OCI-LY1 (cell line): ENCODE data around the gene PPP2CA.
"Not testable (repeated sequence)": the region's sequence is repeated elsewhere in the genome, so short reads cannot be mapped to it uniquely, and the experiment has no call there.

Experiments used
- H2AFZ ChIP-seq: fragments of 200-600 bp; sonication (generic), shearing (Covaris generic); 2 replicates; pipeline ENCODE4 v1.6.0; 2014; ENCODE audit warnings: antibody characterized with exemption, mild to moderate bottlenecking, low read length
- H3F3A ChIP-seq: fragments of 200-600 bp; sonication (generic), shearing (Covaris generic); 2 replicates; pipeline ENCODE4 v1.6.0; 2014; ENCODE audit warnings: mild to moderate bottlenecking, antibody characterized with exemption, low read length, moderate library complexity; ENCODE audit not compliant: insufficient read depth
- H3K27ac ChIP-seq: fragments of 200-600 bp; sonication (generic); 2 replicates; pipeline ENCODE4 v1.5.1; 2014; ENCODE audit warnings: low read length, mixed run types, mild to moderate bottlenecking, low read depth; ENCODE audit not compliant: poor library complexity, severe bottlenecking
- H3K27me3 ChIP-seq: fragments of 200-600 bp; sonication (generic); 2 replicates; pipeline ENCODE4 v1.6.0; 2014; ENCODE audit warnings: antibody characterized with exemption, mild to moderate bottlenecking, low read length, moderate library complexity; ENCODE audit not compliant: insufficient read depth
- H3K36me3 ChIP-seq: fragments of 200-600 bp; sonication (generic); 2 replicates; pipeline ENCODE4 v1.6.1; 2014; ENCODE audit warnings: mild to moderate bottlenecking, antibody characterized with exemption, low read length, moderate library complexity, mixed read lengths; ENCODE audit not compliant: insufficient read depth
- H3K4me1 ChIP-seq: fragments of 200-600 bp; sonication (generic); 2 replicates; pipeline ENCODE4 v1.5.1; 2014; ENCODE audit warnings: mild to moderate bottlenecking, low read length, moderate library complexity; ENCODE audit not compliant: insufficient read depth, severe bottlenecking
- H3K4me2 ChIP-seq: fragments of 200-600 bp; sonication (generic), shearing (Covaris generic); 2 replicates; pipeline ENCODE4 v1.6.1; 2014; ENCODE audit warnings: low read length
- H3K4me3 ChIP-seq: fragments of 200-600 bp; sonication (generic); 2 replicates; pipeline ENCODE4 v1.5.1; 2014; ENCODE audit warnings: low read length, low read depth, mild to moderate bottlenecking, mixed read lengths; ENCODE audit not compliant: poor library complexity, severe bottlenecking
- H3K79me2 ChIP-seq: fragments of 200-600 bp; shearing (Covaris generic); 2 replicates; pipeline ENCODE4 v1.6.1; 2016; ENCODE audit warnings: mixed run types, low read length, mixed read lengths; ENCODE audit not compliant: insufficient read depth
- H3K9ac ChIP-seq: fragments of 200-600 bp; sonication (generic), shearing (Covaris generic); 2 replicates; pipeline ENCODE4 v1.6.1; 2014; ENCODE audit warnings: mild to moderate bottlenecking, low read length, mixed read lengths
- H3K9me2 ChIP-seq: fragments of 200-600 bp; sonication (generic), shearing (Covaris generic); 2 replicates; pipeline ENCODE4 v1.6.1; 2014; ENCODE audit warnings: low read depth, mild to moderate bottlenecking, low read length, mixed read lengths
- H3K9me3 ChIP-seq: fragments of 200-600 bp; shearing (Covaris generic); 2 replicates; pipeline ENCODE4 v1.6.1; 2014; ENCODE audit warnings: low read length, mixed read lengths
- H4K20me1 ChIP-seq: fragments of 200-600 bp; sonication (generic), shearing (Covaris generic); 2 replicates; pipeline ENCODE4 v1.6.0; 2016; ENCODE audit warnings: mild to moderate bottlenecking, low read length; ENCODE audit not compliant: insufficient read depth
- CTCF ChIP-seq: fragments of 200-600 bp; sonication (generic), shearing (Covaris generic); IDR thresholded peaks from 2 replicates; pipeline ENCODE4 v1.5.1; 2017; ENCODE audit warnings: mild to moderate bottlenecking, antibody characterized with exemption, low read length, moderate library complexity, mixed read lengths
- EZH2 ChIP-seq: fragments of 200-600 bp; sonication (generic), shearing (Covaris generic); IDR thresholded peaks from 2 replicates; pipeline ENCODE4 v1.8.0; 2017; ENCODE audit warnings: borderline replicate concordance, mixed run types, mild to moderate bottlenecking, antibody characterized with exemption, low read length, moderate library complexity, mixed read lengths

Gene PPP2CA

GRCh38 chr5:134224888-134225779 lies 739 bp downstream of the PPP2CA start:
- Histone ChIP-seq H3F3A (no peaks in the 10 kb centered on the region), H3K27me3 (no peaks in the 10 kb centered on the region), H3K4me2 (peak overlapping the region; percentile 83), H3K27ac (peak overlapping the region; percentile 72), H4K20me1 (no peaks in the 10 kb centered on the region), H3K9me3 (no peaks in the 10 kb centered on the region), H3K36me3 (peaks cover 40% of the 10 kb centered on the region), H3K4me3 (peak overlapping the region; percentile 98), H3K79me2 (peaks cover 57% of the 10 kb centered on the region), H3K4me1 (peaks cover 49% of the 10 kb centered on the region), H2AFZ (no peak overlapping the region), H3K9ac (peak overlapping the region; percentile 100), H3K9me2 (no peaks in the 10 kb centered on the region)
- no peak for TF ChIP-seq EZH2
- TF ChIP-seq CTCF, result no peak; the same call in 1 of the 2 replicates

GRCh38 chr5:134223406-134224248 lies 2.2 kb downstream of the PPP2CA start:
- Histone ChIP-seq H3K36me3 (peaks cover 46% of the 10 kb centered on the region), H3K9me3 (no peaks in the 10 kb centered on the region), H2AFZ (no peak overlapping the region), H3K9ac (peak overlapping the region; percentile 100), H3K27me3 (no peaks in the 10 kb centered on the region), H3K4me1 (peaks cover 64% of the 10 kb centered on the region), H4K20me1 (no peaks in the 10 kb centered on the region), H3K4me2 (peak overlapping the region; percentile 83), H3K27ac (no peak overlapping the region), H3K4me3 (peak overlapping the region; percentile 98), H3F3A (no peaks in the 10 kb centered on the region), H3K9me2 (no peaks in the 10 kb centered on the region), H3K79me2 (peaks cover 72% of the 10 kb centered on the region)
- TF ChIP-seq EZH2, result no peak
- TF ChIP-seq CTCF, result no peak

GRCh38 chr5:134221690-134222089 lies 4.2 kb downstream of the PPP2CA start:
- peaks cover 58% of the 10 kb centered on the region for H3K4me1 ChIP-seq
- not testable (repeated sequence) for H3F3A ChIP-seq, H3K9me3 ChIP-seq, H3K9me2 ChIP-seq, H3K27me3 ChIP-seq, H2AFZ ChIP-seq, H3K4me3 ChIP-seq, H4K20me1 ChIP-seq, H3K9ac ChIP-seq
- H3K36me3 ChIP-seq, result peaks cover 60% of the 10 kb centered on the region
- peaks cover 92% of the 10 kb centered on the region for H3K79me2 ChIP-seq
- H3K27ac ChIP-seq, result peak overlapping the region; percentile 29
- peak overlapping the region; percentile 83; the same call in 1 of the 2 replicates for H3K4me2 ChIP-seq
